Heart right ventricle (tissue), 16 donors: ENCODE measurements around the gene TCP10L. TPM values are rescaled to one million over a fixed set of nuclear protein-coding genes. Genes with fewer than 3 reads are reported as not detected.

Experiments used
- ATAC-seq, 8 donors: fragments of 200-7000 bp; cut with Tn5 transposase; one replicate each; pipeline ENCODE4 v1.9.1; 2020; ENCODE audit warnings: mild to moderate bottlenecking in 8 of 8, moderate library complexity in 8 of 8, moderate number of reproducible peaks in 1 of 8
- DNase-seq, 2 donors: peaks; one replicate each; pipeline ENCODE4 v3.0.0-alpha.2; 2020
- H3K27ac ChIP-seq, 10 donors: fragments of 200-600 bp; sonication (generic) in 2 of 10; one replicate each; pipeline versions ENCODE4 v1.5.0 to v1.8.0; 2020 to 2022; ENCODE audit warnings: mild to moderate bottlenecking in 3 of 10
- H3K27me3 ChIP-seq, 7 donors: fragments of 200-600 bp; one replicate each; pipeline ENCODE4 v1.8.0; 2021 to 2022; ENCODE audit warnings: mild to moderate bottlenecking in 2 of 7
- H3K36me3 ChIP-seq, 9 donors: fragments of 200-600 bp; sonication (generic) in 1 of 9; one replicate each; pipeline versions ENCODE4 v1.5.0 to v1.8.0; 2020 to 2022; ENCODE audit warnings: mild to moderate bottlenecking in 2 of 9
- H3K4me1 ChIP-seq, 9 donors: fragments of 200-600 bp; sonication (generic) in 1 of 9; one replicate each; pipeline versions ENCODE4 v1.5.0 to v1.8.0; 2020 to 2022; ENCODE audit warnings: mild to moderate bottlenecking in 4 of 9
- H3K4me3 ChIP-seq, 10 donors: fragments of 200-600 bp; sonication (generic) in 2 of 10; one replicate each; pipeline versions ENCODE4 v1.5.0 to v1.8.0; 2020 to 2022; ENCODE audit warnings: mild to moderate bottlenecking in 7 of 10, moderate library complexity in 2 of 10
- H3K9me3 ChIP-seq, 11 donors: fragments of 200-600 bp in 10 of 11; sonication (generic) in 2 of 11; one replicate each; pipeline versions ENCODE4 v1.5.0 to v1.8.0; 2013 to 2022; ENCODE audit warnings: mild to moderate bottlenecking in 2 of 11, control low read depth in 1 of 11, moderate library complexity in 1 of 11
- CTCF ChIP-seq, 9 donors: fragments of 200-600 bp; sonication (generic) in 2 of 9; IDR thresholded peaks; one replicate each; pipeline versions ENCODE4 v1.5.0 to v1.8.0; 2021 to 2022; ENCODE audit warnings: antibody characterized with exemption in 9 of 9, mild to moderate bottlenecking in 5 of 9, moderate library complexity in 1 of 9
- WGBS, 2 donors: extraction: QIAGEN DNeasy Blood & Tissue Kit; methylation state at CpG; one replicate each; pipeline ENCODE4 v1.1.7; 2013; ENCODE audit warnings: inconsistent platforms in 1 of 2; 5-methylcytosine and 5-hydroxymethylcytosine counted together
- intact Hi-C, 10 donors: fragments of 100-400 bp; cut with DNase I; formaldehyde crosslinking; loops; one replicate each; pipeline versions ENCODE4 v1.11.1 to v1.14.2; 2022
- polyA plus RNA-seq, 2 donors: library from polyadenylated mRNA; stranded (reverse); fragments of 200-250 nt; gene quantifications; one replicate each; pipeline ENCODE4 v1.2.3, GENCODE V29; 2013
- total RNA-seq, 10 donors: library from RNA; stranded (reverse); fragmentation: NEBNext Ultra II Directional in 3 of 10; extraction: Animal tissue kit (Norgen Biotek cat#: 25700) in 3 of 10; gene quantifications; one replicate each; pipeline versions ENCODE4 v1.2.1 to v1.2.4, GENCODE V29; 2021 to 2023
- donor health status: Arrhythmogenic right ventricular cardiomyopathy.
- donor health status: ischemic (EF 13 %, LVEDD 7.1; RV severe dilation, severe dysfunction).
- donor health status: healthy with polysubstance abuse.
- donor health status: DM: no; HTN: yes; CAD: no.
- donor health status: DM: no; HTN: no; CAD: no.
- donor health status: ischemic (EF 25% LVEDD 6.9; RV normal size, moderate dysfunction).
- donor health status: ischemic (EF 25% LVEDD 5.7; RV mildly dilated, moderate dysfunction).
- donor health status: healthy.
- donor health status: DM: yes; HTN: yes; CAD: no.
- donor health status: Ischemic cardiomyopathy.
- donor health status: ischemic (EF 35%, LVEDD 5.7; RV mildly dilated, moderate dysfunction).
- donor health status: nonischemic (EF 11% LVEDD 7.7; RV severe dilation, severe dysfunction).
- donor health status: DM: yes; HTN: yes; CAD: no.
- donor health status: PGD.
- donor health status: ischemic (EF 29% LVEDD 5.4; RV normal size, mild dysfunction).
- donor health status: nonischemic (EF 23%, LVEDD 6.1; RV moderate dilation, normal function).

The TCP10L gene
- total and polyA plus RNA-seq, 12 donors: 1.4 to 3.8 (median 2.4) TPM

DNA sequence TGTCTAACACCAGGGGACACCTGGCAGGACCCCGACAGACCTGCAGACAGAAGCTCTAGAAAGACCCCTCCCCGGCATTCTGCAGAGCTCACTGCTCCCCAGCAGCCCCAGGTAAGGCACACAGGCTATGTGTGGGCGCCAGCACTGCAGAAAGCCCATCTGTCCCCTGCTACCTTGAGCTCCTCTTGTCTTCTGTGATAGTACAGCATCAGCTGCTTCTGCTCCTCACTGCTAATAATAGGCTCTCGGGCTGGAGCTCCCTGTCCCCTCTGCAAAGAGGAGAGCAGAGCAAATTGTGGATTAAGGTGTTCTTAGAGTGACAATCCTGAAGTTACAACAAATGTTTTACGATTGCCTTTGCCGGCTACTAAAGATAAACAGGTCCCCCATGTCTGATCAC, 16.8 kb upstream of the TCP10L start:
- intact Hi-C loops: loop anchor here in 5 of 10 donors (5.0 to 10.0 kb wide), 2 partner anchors 197 to 200 kb away; no protein-coding TSS in a partner anchor

GRCh38 chr21:32599526-32599925, 14.2 kb upstream of the TCP10L start:
- H3K27me3 ChIP-seq: no peaks in the 10 kb centered on the region
- DNase-seq (no peak), ATAC-seq (no peak)
- H3K9me3 ChIP-seq: no peaks in the 10 kb centered on the region
- WGBS, 2 donors: 89 to 94% methylated on average over 8 of the region's 8 CpGs
- H3K36me3 ChIP-seq: peaks cover 0 to 71% (median 32%) of the 10 kb centered on the region in 9 donors
- no peak overlapping the region for H3K4me3 ChIP-seq
- no peak overlapping the region for H3K27ac ChIP-seq
- intact Hi-C loops: loop anchor here in 1 of 10 donors (10.0 kb wide), 1 partner anchor 425 kb away; no protein-coding TSS in a partner anchor
- H3K4me1 ChIP-seq: peaks cover 0 to 4% (median 0%) of the 10 kb centered on the region in 9 donors
- no peak for TF ChIP-seq CTCF (IDR thresholded peaks at IDR 0.05)

More for the DNA sequence above, 16.8 kb upstream of the TCP10L start:
- DNase-seq (no peak), ATAC-seq (no peak)
- H3K27me3 ChIP-seq: no peaks in the 10 kb centered on the region
- no peak overlapping the region for H3K27ac ChIP-seq
- peaks cover 0 to 93% (median 55%) of the 10 kb centered on the region in 9 donors for H3K36me3 ChIP-seq
- TF ChIP-seq CTCF (IDR thresholded peaks at IDR 0.05): no peak
- H3K9me3 ChIP-seq: no peaks in the 10 kb centered on the region
- no peak overlapping the region for H3K4me3 ChIP-seq
- peaks cover 0 to 4% (median 0%) of the 10 kb centered on the region in 9 donors for H3K4me1 ChIP-seq
- WGBS, 2 donors: 89 to 93% methylated on average over 6 of the region's 6 CpGs

GRCh38 chr21:32599091-32599490, 13.8 kb upstream of the TCP10L start:
- Histone ChIP-seq H3K27me3 (no peaks in the 10 kb centered on the region), H3K4me3 (no peak overlapping the region), H3K4me1 (peaks cover 0 to 4% (median 0%) of the 10 kb centered on the region in 9 donors), H3K27ac (no peak overlapping the region), H3K36me3 (peaks cover 0 to 67% (median 28%) of the 10 kb centered on the region in 9 donors), H3K9me3 (no peaks in the 10 kb centered on the region)
- TF ChIP-seq CTCF (IDR thresholded peaks at IDR 0.05): no peak
- ATAC-seq (no peak), DNase-seq (no peak)
- 84 to 88% methylated on average over 5 of the region's 5 CpGs for WGBS, 2 donors
- intact Hi-C loops: loop anchor here in 1 of 10 donors (10.0 kb wide), 1 partner anchor 424 kb away; no protein-coding TSS in a partner anchor

- peaks cover 0 to 4% (median 0%) of the 10 kb centered on the region in 9 donors for H3K4me1 ChIP-seq
- WGBS, 2 donors: 74 to 81% methylated on average over 6 of the region's 6 CpGs
- ATAC-seq: no peak
- no peak overlapping the region for H3K4me3 ChIP-seq
- DNase-seq: no peak
- H3K36me3 ChIP-seq: peaks cover 0 to 48% (median 9%) of the 10 kb centered on the region in 9 donors
- TF ChIP-seq CTCF (IDR thresholded peaks at IDR 0.05): no peak
- H3K27ac ChIP-seq: no peak overlapping the region
- intact Hi-C loops: loop anchor here in 1 of 10 donors (10.0 kb wide), 1 partner anchor 422 kb away; no protein-coding TSS in a partner anchor
- no peaks in the 10 kb centered on the region for H3K9me3 ChIP-seq
- H3K27me3 ChIP-seq: no peaks in the 10 kb centered on the region
Observed at GRCh38 chr21:32597205-32597604, 11.9 kb upstream of the TCP10L start.
